Smooth muscle cell (in vitro differentiated cells): ENCODE data around the gene POU3F1. TPM values are rescaled to one million over a fixed set of nuclear protein-coding genes. Genes with fewer than 3 reads are reported as not detected.

Source experiments
- DNase-seq: peaks from one replicate; lab custom pipeline; 2025; ENCODE audit not compliant: unreplicated experiment; lab: John Stamatoyannopoulos, UW
- H2AFZ ChIP-seq: fragments of 200-600 bp; sonication (generic); 2 replicates; pipeline ENCODE4 v1.6.0; 2016; ENCODE audit warnings: antibody characterized with exemption, low read depth, mild to moderate bottlenecking
- H3F3A ChIP-seq: fragments of 200-600 bp; sonication (generic); 2 replicates; pipeline ENCODE4 v1.6.0; 2017; ENCODE audit warnings: antibody characterized with exemption, low read depth
- H3K27ac ChIP-seq: fragments of 200-600 bp; sonication (generic); 2 replicates; pipeline ENCODE4 v1.5.1; 2016; ENCODE audit warnings: low read depth, mild to moderate bottlenecking
- H3K27me3 ChIP-seq: fragments of 200-600 bp; sonication (generic); 2 replicates; pipeline ENCODE4 v1.6.1; 2016; ENCODE audit warnings: low read depth, mild to moderate bottlenecking
- H3K36me3 ChIP-seq: fragments of 200-600 bp; sonication (generic); 2 replicates; pipeline ENCODE4 v1.5.1; 2016; ENCODE audit warnings: low read depth
- H3K4me1 ChIP-seq: fragments of 200-600 bp; sonication (generic); 2 replicates; pipeline ENCODE4 v1.5.1; 2016; ENCODE audit warnings: low read depth
- H3K4me2 ChIP-seq: fragments of 200-600 bp; sonication (generic); 2 replicates; pipeline ENCODE4 v1.6.0; 2016; ENCODE audit warnings: mild to moderate bottlenecking
- H3K4me3 ChIP-seq: fragments of 200-600 bp; sonication (generic); 2 replicates; pipeline ENCODE4 v1.5.1; 2016; ENCODE audit warnings: mild to moderate bottlenecking
- H3K79me2 ChIP-seq: fragments of 200-600 bp; sonication (generic); 2 replicates; pipeline ENCODE4 v1.6.0; 2016; ENCODE audit warnings: low read depth, mild to moderate bottlenecking
- H3K9ac ChIP-seq: fragments of 200-600 bp; sonication (generic); 2 replicates; pipeline ENCODE4 v1.6.0; 2016; ENCODE audit warnings: low read depth
- H3K9me3 ChIP-seq: fragments of 200-600 bp; sonication (generic); replicated peaks from 2 replicates; pipeline ENCODE4 v1.5.1; 2016; ENCODE audit warnings: low read depth
- H4K20me1 ChIP-seq: fragments of 200-600 bp; sonication (generic); 2 replicates; pipeline ENCODE4 v1.6.0; 2016; ENCODE audit warnings: low read depth
- CTCF ChIP-seq: fragments of 200-600 bp; sonication (generic); IDR thresholded peaks from 2 replicates; pipeline ENCODE4 v1.5.1; 2017; ENCODE audit warnings: borderline replicate concordance, mild to moderate bottlenecking, antibody characterized with exemption; ENCODE audit not compliant: insufficient read depth, poor library complexity, severe bottlenecking
- WGBS: methylation state at CpG from one replicate; pipeline ENCODE4 v1.1.7; 2016; ENCODE audit warnings: low lambda C conversion rate; 5-methylcytosine and 5-hydroxymethylcytosine counted together
- polyA plus RNA-seq: library from polyadenylated mRNA; unstranded; fragments of >200 nt; fragmentation: Nextera tagmentation; extraction: Ambion mirVana; gene quantifications from 2 replicates; pipeline ENCODE4 v1.2.1, GENCODE V29; 2016
- total RNA-seq: library from RNA; depleted of rRNA; stranded (reverse); fragments of >200 nt; gene quantifications from 2 replicates; pipeline ENCODE4 v1.2.3, GENCODE V29; 2014

Gene POU3F1
- total and polyA plus RNA-seq, 2 experiments from 2014 or later: 0.55 TPM; not detected in 1

- WGBS: 40% methylated on average over 13 of the region's 13 CpGs
- DNase-seq: peak; percentile 20
- Histone ChIP-seq H3K9me3 (no peaks in the 10 kb centered on the region), H4K20me1 (no peaks in the 10 kb centered on the region), H3K4me3 (no peak overlapping the region), H3K36me3 (no peaks in the 10 kb centered on the region), H3K27ac (no peak overlapping the region), H3K9ac (no peak overlapping the region), H3F3A (no peaks in the 10 kb centered on the region), H3K4me2 (no peak overlapping the region), H3K4me1 (peaks cover 22% of the 10 kb centered on the region), H2AFZ (no peak overlapping the region), H3K27me3 (peaks cover 37% of the 10 kb centered on the region), H3K79me2 (no peaks in the 10 kb centered on the region)
- no peak for TF ChIP-seq CTCF
These were observed 3.9 kb upstream of the POU3F1 start for GRCh38 chr1:38050397-38051078.

GRCh38 chr1:38047603-38048141 is 1.1 kb upstream of the POU3F1 start:
- peak overlapping the region; percentile 97 for H3K4me2 ChIP-seq
- no peak overlapping the region for H3K27ac ChIP-seq
- no peaks in the 10 kb centered on the region for H3K36me3 ChIP-seq
- DNase-seq: peak; percentile 44
- H3K27me3 ChIP-seq: peaks cover 57% of the 10 kb centered on the region
- H3K9ac ChIP-seq: no peak overlapping the region
- peak overlapping the region; percentile 60 for H3K4me3 ChIP-seq
- no peaks in the 10 kb centered on the region for H3K9me3 ChIP-seq
- H4K20me1 ChIP-seq: peaks cover 3% of the 10 kb centered on the region
- peak overlapping the region; percentile 54 for H2AFZ ChIP-seq
- 5% methylated on average over 31 of the region's 34 CpGs for WGBS
- no peak for TF ChIP-seq CTCF
- peaks cover 31% of the 10 kb centered on the region for H3K4me1 ChIP-seq
- no peaks in the 10 kb centered on the region for H3K79me2 ChIP-seq
- no peaks in the 10 kb centered on the region for H3F3A ChIP-seq

GRCh38 chr1:38046884-38047602 is 450 bp upstream of the POU3F1 start:
- Histone ChIP-seq H3K36me3 (no peaks in the 10 kb centered on the region), H3K4me2 (peak overlapping the region; percentile 97), H3F3A (no peaks in the 10 kb centered on the region), H3K9ac (no peak overlapping the region), H4K20me1 (peaks cover 3% of the 10 kb centered on the region), H3K4me3 (peak overlapping the region; percentile 60), H2AFZ (peak overlapping the region; percentile 54), H3K27me3 (peaks cover 57% of the 10 kb centered on the region), H3K27ac (no peak overlapping the region), H3K9me3 (no peaks in the 10 kb centered on the region), H3K4me1 (peaks cover 32% of the 10 kb centered on the region), H3K79me2 (no peaks in the 10 kb centered on the region)
- peak; percentile 79 for DNase-seq
- no peak for TF ChIP-seq CTCF
- WGBS: 1% methylated on average over 59 of the region's 99 CpGs
